GM19328 (cell line): ENCODE results near the gene NANS.
"Not testable (repeated sequence)": the region's sequence is repeated elsewhere in the genome, so short reads cannot be mapped to it uniquely, and the experiment has no call there.

ENCODE experiments used
- ATAC-seq: cut with Tn5 transposase; IDR thresholded peaks from one replicate; pipeline ENCODE4 v1.9.1; 2021; ENCODE audit warnings: mild to moderate bottlenecking, moderate library complexity; ENCODE audit not compliant: unreplicated experiment

The NANS gene, protein sequence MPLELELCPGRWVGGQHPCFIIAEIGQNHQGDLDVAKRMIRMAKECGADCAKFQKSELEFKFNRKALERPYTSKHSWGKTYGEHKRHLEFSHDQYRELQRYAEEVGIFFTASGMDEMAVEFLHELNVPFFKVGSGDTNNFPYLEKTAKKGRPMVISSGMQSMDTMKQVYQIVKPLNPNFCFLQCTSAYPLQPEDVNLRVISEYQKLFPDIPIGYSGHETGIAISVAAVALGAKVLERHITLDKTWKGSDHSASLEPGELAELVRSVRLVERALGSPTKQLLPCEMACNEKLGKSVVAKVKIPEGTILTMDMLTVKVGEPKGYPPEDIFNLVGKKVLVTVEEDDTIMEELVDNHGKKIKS

DNA sequence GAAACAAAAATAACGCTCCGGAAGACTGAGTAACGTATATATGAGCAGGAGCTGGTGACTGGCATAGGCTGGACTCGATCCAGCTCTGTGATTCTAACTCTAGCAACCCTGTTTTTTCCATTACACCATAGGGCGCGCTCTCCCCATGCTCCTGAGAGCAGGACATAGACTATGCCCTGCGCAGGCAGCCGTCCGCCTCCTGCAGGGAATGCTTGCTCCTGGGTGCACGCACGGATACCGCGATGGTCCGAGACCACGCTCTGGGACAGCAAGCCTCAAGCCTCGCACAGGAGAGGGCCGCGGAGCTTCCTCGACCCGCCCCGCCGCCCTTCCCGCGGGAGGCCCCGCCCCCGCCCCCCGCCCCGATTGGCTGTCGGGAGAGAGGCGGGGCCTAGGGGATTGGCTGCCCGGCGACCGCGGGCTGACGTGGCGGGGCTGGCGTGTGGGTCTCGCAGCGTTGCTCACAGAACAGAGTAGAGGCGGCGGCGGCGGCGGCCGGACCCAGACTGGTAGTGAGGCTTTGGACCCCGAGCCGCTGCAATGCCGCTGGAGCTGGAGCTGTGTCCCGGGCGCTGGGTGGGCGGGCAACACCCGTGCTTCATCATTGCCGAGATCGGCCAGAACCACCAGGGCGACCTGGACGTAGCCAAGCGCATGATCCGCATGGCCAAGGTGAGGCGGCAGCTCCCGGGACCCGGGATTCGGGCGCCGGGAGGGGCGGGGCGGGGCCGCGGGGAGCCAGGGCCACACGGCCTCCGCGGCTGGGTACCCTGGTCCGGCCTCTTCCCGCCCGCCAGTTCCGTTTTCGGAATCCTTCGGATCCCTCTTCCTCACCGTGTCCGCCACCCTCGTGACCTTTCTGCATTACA, at the start of gene NANS:
TSS of gene NANS (plus strand) at position 464 of the 869 bp plus-strand sequence. CDS start at position 541, 77 bp downstream.
- peak; percentile 95 for ATAC-seq

DNA sequence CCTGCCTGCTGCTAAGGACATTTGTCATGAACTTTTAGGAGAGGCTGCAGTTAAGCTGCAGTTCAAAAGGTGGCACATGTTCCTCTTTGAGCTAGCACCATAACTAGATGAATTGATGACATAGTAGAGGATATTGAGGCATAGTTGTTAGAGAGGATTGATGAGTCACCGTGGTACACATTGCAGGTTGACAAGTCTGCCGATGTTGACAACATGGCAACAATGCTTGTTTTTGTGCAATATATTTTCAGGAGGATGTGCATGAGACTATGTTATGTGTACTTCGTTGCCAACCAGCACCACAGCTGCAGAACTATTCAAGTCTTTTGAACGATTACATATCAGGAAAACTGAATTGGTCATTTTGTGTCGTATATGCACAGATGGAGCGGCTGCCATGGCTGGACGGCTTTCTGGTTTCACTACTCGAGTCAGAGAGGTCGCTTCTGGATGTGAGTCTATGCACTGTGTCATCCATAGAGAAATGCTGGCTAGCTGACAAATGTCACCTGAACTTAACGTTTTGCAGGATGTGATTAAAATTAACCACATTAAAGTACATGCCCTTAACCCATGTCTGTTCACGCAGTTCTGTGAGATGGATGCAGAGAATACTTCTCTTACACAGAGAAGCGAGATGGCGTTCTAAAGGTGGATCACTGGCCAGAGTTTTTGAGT, 49.1 kb upstream of the NANS start:
- ATAC-seq: no peak

DNA sequence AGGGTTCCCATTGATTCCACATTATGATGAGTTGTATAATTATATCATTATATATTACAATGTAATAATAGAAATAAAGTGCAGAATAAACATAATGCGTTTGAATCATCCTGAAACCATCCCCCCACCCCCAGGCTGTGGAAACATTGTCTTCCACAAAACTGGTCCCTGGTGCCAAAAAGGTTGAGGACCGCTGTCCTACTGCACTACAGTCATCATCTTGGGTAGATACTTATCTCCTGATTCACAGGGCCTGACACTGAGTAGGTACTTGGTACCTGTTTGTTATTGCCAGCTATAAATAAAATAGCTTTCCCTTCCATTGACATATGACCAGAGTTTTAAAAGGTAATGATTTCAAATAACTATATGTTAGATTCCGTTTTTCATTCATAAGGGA, 47.8 kb upstream of the NANS start:
- ATAC-seq: no peak

DNA sequence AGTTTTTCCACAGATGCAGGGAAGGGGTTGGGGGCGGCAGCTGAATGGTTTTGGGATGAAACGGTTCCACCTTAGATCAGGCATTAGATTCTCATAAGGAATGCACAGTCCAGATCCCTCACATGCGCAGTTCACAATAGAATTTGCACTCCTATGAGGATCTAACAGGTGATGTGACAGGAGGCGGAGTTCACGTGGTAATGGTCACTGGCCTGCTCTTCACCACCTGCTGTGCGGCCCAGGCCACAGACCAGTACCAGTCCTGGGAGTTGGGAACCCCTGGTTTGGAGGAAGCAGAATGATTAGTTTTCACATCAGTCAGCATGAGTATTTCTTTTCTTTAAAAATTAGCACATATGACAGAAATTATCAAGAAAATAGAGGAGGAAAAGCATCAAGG, 47.1 kb upstream of the NANS start:
- ATAC-seq: no peak

DNA sequence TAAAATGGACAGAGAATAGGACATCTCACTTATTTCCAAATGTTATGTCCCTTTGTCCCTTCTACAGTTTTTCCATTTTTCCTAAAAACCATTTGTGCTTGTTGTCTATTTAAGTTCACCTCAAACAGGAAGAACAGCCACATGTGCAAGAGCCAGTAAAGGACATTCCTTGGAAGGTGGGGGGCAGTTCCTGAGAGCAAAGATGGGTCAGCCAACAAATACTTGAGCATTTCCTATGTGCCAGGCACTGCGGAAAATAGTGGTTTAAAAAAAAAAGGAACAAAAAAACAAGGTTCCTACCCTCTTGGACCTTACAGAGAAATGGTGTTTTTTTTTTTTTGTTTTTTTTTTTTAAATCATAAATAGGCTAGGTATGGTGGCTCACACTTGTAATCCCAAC, 46.6 kb upstream of the NANS start:
- no peak for ATAC-seq

DNA sequence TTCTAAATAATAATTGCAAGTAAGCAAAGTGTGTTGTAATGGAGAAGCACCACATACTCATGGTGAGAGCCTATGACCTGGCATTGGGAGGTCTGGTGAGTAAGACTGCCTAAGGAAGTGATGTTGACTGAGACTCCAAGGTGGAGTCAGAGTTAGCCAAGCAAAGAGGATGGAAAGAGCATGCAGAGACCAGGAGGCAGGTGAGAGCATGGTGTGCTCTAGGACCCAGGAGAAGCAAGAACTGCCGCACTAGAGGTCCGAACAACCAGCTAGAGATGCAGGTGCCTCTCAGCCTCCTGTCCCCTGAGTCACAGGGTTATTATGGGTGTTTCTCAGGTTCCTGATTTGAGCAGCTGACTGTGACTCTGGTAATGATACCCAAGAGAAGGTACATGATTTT, 46.1 kb upstream of the NANS start:
- peak; percentile 76 for ATAC-seq

DNA sequence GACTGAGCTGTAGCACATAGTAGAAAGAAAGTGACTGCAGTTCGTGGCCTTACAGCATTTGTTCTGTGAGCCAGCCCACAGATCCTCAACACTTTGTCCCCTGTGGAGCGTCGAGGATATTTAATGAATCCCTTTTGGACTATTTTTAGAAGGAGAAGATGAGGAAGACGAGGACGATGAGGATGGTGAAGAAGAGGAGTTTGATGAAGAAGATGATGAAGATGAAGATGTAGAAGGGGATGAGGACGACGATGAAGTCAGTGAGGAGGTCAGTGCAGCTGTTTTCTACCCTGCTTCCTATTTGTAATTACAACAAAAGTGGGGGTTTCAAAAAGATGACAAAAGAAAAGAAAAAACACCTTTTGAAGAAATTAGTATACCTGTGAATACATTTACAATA, 45.4 kb upstream of the NANS start:
- ATAC-seq: no peak

DNA sequence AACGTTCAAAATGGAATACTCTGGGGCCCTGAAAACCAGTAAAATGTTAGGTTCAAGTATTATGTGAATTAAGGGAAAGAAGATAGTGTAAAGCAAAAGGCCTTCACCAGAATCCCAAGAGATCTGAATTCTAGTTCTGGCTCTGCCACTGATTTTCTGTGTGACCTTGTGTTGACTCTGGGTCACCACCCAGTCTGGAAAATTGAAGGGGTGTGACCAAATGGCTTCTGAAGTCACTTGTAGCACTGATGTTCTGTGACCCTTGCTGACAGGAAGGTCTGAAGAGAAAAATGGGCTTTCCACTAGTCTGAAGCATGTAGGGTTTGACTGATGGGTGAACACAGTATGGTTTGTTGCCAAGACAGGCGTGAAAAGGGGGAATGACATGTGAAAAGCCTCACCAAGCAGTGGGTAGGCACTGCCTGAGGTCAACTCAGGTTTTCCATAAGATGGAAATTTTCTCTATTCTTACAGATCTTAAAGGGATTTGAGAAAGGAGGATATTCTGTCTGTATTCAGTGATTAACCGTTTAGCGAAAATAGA, 40.3 kb upstream of the NANS start:
- no peak for ATAC-seq

DNA sequence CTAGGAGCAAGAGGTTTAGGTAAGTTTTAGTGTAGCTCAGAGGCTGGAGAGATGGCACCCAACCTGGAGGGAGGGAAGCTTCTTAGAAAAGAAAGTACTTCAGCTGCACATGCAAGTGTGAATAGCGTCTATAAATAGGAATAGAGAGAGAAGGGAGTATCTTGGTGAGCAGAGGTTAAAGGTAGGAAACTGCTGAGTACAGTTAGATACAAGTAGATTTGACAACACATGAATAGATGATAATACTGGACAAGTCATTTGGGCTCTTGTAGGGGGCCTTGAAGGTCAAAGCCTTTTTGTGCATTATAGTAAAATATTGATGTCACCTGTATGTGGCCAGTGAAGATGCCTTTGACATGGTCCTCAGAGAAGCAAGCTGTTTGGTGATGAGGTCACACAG, 39.2 kb upstream of the NANS start:
- no peak for ATAC-seq

DNA sequence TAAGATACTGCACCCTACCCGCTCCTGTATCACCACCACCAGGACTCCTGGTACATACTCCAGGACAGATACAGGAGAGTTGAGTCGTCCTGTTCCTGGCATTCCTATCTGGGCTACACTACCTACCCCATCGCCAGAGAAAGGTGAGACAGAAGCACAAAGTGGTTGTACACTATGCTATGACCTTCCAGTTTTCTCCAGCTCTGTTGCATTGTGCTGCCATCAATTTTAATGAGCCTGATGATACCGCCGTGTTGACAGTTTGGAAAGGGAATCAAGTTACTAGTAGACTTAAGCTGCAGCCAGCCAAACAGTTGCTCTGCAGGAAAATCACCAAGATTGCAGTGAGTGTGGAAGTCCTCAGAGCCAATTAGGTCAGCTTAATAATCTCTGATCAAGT, 38.2 kb upstream of the NANS start:
- ATAC-seq: no peak

DNA sequence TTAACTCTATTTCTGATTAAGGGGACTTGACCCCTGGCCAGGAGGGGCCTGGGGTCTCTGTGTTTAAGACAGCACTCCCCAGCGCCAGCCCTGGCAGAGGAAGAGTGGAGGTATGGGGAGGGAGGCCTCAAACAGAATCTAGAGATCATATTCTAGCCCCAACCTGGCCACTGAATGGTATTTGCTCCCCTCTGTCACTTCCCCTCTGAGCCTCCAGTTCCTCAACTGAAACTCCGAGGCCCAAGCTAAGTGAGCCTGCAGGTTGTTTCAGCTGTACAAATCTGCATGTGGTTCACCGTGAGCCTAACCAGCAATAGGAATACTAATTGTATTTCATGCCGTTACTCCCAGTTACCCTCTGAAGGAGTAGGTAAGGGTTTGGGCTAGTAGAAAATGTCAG, 37.4 kb upstream of the NANS start:
- no peak for ATAC-seq

DNA sequence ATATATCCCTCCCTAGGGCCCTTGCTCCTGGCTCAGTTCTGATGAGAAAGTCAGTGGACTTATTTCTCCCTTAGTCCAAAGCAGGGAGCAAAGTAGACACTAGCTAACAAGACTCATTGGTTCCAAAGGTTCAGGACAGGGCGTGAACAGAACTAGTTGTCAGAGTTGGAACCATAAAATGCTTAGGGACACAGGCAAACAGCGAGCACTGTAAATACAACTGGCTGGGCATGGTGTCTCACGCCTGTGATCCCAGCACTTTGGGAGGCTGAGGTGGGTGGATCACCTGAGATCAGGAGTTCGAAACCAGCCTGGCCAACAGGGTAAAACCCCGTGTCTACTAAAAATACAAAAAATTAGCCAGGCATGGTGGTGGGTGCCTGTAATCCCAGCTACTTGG, 36.7 kb upstream of the NANS start:
- not testable (repeated sequence) for ATAC-seq

DNA sequence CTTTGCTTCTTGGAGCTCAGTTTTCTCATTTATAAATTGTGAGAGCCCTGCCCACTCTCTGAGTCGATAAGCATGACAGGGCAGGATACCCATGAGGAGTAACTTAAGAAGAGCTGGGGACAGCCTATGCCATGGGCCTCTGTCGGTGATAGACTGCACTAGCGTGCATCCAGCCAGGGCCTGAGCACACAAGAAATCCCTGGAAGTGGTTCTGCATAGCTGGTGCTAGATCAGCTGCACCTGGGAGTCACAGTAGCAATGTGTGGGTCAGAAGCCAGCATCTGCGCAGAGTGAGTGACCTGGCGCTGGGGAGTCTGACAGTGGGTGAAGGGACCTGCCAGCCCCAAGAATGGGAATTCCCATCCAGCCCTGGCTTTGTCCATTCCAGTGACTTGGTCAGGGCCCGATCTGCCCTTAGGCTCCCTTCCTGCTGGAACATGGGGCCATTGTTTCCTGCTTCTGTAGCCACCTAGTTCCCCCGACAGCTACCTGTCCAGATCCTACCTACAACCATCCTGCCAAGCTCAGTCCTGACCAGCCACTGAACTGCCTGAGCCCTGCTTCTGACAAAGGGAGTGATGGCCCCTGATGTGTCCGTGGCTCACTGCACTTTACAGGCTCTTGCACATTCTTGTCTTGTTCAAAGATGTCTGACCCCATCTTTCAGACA, 35.9 kb upstream of the NANS start:
- ATAC-seq: no peak

DNA sequence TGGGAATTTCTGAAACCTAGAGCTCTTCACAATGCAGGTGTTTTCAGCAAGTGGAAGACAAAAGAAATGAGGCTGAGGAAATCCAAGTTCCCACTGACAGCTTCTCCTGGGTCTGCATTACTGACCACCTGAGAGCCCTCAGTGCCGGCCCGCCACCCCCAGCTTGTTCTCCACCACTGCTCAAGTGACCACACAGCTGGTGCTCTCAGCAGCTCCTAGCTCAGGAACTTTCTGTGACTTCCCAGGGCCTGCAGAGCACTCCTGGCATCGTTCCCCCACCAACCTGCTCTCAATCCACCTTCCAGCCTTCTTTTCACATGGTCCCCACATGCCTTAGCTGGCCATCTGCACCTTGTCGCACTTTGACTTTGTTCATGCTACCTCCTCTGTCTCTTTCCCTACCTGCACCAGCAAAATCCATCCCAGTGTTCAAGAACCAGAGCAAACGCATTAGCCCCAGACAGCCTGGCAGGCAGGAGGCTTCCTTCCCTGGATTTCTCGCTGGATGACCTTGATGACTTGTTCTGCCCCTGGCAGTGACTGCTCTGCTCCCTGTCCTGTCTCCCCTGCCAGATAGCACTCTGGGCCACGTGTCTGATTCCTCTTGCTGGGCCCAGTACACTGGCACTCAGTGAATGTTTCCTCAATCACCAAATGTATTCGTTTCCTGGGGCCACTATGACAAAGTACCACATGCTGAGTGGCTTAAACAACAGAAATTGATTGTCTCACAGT, 35.1 kb upstream of the NANS start:
- no peak for ATAC-seq

DNA sequence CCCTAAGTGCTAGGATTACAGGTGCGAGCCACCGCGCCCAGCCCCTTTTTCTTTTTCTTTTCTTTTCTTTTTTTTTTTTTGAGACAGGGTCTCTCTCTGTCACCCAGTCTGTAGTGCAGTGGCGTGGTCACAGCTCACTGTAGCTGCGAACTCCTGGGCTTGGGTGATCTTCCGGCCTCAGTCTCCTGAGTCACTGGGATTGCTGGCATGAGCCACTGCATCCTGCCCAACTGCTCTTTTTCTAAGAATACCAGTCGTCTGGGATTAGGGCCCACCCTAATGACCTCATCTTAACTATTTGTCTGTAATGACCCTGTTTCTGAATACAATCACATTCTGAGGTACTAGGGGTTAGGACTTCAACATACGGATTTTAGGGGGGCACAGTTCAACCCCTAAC, 34.1 kb upstream of the NANS start:
- ATAC-seq: no peak

DNA sequence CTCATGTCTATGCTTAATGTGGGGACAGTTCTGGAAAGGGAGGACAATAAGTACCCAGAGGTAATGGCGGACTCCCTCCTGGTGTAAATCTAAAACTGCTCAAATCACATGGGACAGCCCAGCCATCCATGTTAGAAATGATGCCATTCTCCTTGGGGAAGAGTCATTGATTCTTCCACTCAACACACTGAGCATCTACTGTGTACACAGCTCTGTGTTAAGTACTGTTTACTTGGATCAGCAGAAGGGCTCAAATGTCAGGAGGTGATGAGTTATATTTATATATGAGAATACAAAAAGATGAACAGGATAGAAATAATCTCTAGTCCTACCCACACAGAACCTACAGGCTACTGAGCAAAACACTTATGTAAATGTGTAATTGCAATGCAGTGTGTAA, 31.8 kb upstream of the NANS start:
- no peak for ATAC-seq

DNA sequence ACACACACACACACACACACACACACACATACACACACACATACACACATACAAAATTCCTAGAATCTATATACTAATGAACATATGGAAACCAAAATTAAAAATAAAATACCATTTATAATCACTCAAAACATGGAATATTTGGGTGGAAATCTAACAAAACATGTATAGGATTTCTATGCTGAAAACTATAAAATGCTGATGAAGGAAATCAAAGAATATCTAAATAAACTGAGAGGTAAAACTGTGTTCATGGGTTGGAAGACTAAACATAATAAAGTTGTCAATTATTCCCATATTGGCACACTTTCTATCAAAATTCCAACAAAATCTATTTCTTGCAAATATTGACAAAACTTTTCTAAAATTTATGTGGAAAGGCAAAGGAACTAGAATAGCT, 25.4 kb upstream of the NANS start:
- ATAC-seq: no peak

DNA sequence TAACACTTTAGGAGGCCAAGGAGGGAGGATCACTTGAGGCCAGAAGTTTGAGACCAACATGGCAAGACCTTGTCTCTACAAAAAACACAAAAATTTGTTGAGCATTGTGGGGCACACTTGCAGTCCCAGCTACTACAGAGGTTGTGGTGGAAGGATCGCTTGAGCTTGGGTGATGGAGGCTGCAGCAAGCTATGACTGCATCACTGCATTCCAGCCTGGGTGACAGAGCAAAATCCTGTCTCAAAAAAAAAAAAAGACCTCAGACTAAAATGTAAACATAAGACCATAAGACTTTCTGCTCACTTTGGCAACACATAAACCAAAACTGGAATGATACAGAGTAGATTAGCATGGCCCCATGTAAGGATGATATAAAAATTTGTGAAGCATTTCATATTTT, 24.6 kb upstream of the NANS start:
- ATAC-seq: no peak

DNA sequence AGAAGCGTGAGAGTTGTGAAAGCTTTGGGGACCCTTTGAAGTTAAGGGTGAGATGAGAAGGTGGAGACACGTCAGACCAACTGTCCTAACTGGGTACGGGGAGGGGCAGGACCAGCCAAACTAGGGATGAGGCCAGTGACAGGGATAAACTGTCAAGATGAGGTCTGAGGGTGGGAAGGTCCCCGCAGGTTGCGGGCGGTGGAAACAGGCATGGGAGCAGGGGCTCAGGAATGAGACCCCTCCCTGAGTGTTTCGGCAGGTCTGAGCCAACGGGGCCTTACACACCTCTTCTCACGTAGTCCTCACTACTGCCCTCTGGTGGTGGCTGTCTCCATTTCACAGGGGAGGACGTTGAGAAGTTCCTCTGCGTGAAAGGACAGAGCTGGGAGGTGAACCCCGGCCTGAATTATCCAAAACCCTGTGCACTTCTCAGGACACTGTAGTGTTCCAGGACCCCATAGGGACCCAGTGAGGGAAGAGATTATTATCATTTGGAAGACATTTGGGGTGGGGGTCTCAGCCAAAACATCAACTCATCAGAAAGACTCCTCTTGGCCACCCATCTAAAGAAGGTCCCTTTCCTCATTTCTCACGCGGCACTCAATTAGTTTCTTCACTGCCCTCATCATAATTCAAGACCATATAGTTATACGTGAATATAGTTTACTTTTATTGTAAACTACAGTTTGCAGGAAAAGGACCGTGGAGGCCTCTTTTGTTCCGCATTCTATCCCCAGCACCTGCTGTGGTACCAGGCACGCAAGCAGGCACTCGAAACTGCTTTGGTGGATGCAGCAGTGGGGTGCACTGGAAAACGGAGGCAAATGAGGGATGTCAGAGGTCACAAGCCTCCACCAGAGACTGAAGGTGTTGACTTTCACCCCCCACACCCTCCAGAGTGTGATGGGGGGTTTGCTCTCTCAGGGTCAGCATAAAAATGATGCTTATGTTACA, 21.7 kb upstream of the NANS start:
- ATAC-seq: no peak
